Stomach smooth muscle (tissue), 2 donors: Measurements from ENCODE around the gene HDAC4.

Experiments
- H3K27ac ChIP-seq: one replicate; pipeline ENCODE4 v1.7.0; 2013; ENCODE audit warnings: mild to moderate bottlenecking, low read length, inconsistent platforms
- H3K27me3 ChIP-seq, 2 donors: one replicate each; pipeline ENCODE4 v1.7.0; 2013; ENCODE audit warnings: low read length in 2 of 2; ENCODE audit not compliant: insufficient read depth in 2 of 2, control insufficient read depth in 1 of 2
- H3K36me3 ChIP-seq, 2 donors: one replicate each; pipeline ENCODE4 v1.7.0; 2013; ENCODE audit warnings: low read length in 2 of 2; ENCODE audit not compliant: control insufficient read depth in 2 of 2, insufficient read depth in 2 of 2
- H3K4me1 ChIP-seq: one replicate; pipeline ENCODE4 v1.7.0; 2013; ENCODE audit warnings: low read length; ENCODE audit not compliant: control insufficient read depth, insufficient read depth
- H3K4me3 ChIP-seq, 2 donors: one replicate each; pipeline ENCODE4 v1.7.0; 2013; ENCODE audit warnings: low read length in 2 of 2
- H3K9ac ChIP-seq, 2 donors: one replicate each; pipeline ENCODE4 v1.7.0; 2013; ENCODE audit warnings: low read length in 2 of 2, mild to moderate bottlenecking in 1 of 2
- H3K9me3 ChIP-seq, 2 donors: one replicate each; pipeline ENCODE4 v1.7.0; 2013; ENCODE audit warnings: low read length in 2 of 2; ENCODE audit not compliant: control insufficient read depth in 2 of 2
- donor health status: healthy.
- donor health status: Pancreatic carcinoma.

Gene HDAC4

GRCh38 chr2:239162141-239162821 lies 238.5 kb downstream of the HDAC4 start:
- Histone ChIP-seq H3K27ac (no peak overlapping the region), H3K36me3 (peaks cover 34 to 37% of the 10 kb centered on the region in 2 donors)

GRCh38 chr2:239161711-239162140 lies 239.1 kb downstream of the HDAC4 start:
- no peak overlapping the region for H3K27ac ChIP-seq
- no peak overlapping the region for H3K4me3 ChIP-seq
- peaks cover 36 to 37% of the 10 kb centered on the region in 2 donors for H3K36me3 ChIP-seq
- H3K9ac ChIP-seq: no peak overlapping the region
- peaks cover 22% of the 10 kb centered on the region for H3K4me1 ChIP-seq
- no peaks in the 10 kb centered on the region for H3K27me3 ChIP-seq
- no peaks in the 10 kb centered on the region for H3K9me3 ChIP-seq

More at GRCh38 chr2:239162141-239162821, 238.5 kb downstream of the HDAC4 start:
- no peaks in the 10 kb centered on the region for H3K9me3 ChIP-seq
- no peaks in the 10 kb centered on the region for H3K27me3 ChIP-seq
- no peak overlapping the region for H3K9ac ChIP-seq
- no peak overlapping the region for H3K4me3 ChIP-seq
- H3K4me1 ChIP-seq: peaks cover 25% of the 10 kb centered on the region

- Histone ChIP-seq H3K4me3 (no peak overlapping the region), H3K4me1 (peaks cover 13% of the 10 kb centered on the region), H3K9me3 (no peaks in the 10 kb centered on the region), H3K27me3 (no peaks in the 10 kb centered on the region), H3K36me3 (peaks cover 48 to 50% of the 10 kb centered on the region in 2 donors), H3K27ac (no peak overlapping the region), H3K9ac (no peak overlapping the region)
Observed at GRCh38 chr2:239160226-239161143, 240.3 kb downstream of the HDAC4 start.

GRCh38 chr2:239159476-239159911 lies 241.3 kb downstream of the HDAC4 start:
- Histone ChIP-seq H3K9me3 (no peaks in the 10 kb centered on the region), H3K4me3 (no peak overlapping the region), H3K36me3 (peaks cover 54 to 59% of the 10 kb centered on the region in 2 donors), H3K27me3 (no peaks in the 10 kb centered on the region), H3K9ac (no peak overlapping the region), H3K27ac (no peak overlapping the region), H3K4me1 (peaks cover 6% of the 10 kb centered on the region)

GRCh38 chr2:239158641-239159475 lies 242.0 kb downstream of the HDAC4 start:
- Histone ChIP-seq H3K4me1 (peaks cover 6% of the 10 kb centered on the region), H3K36me3 (peaks cover 58 to 61% of the 10 kb centered on the region in 2 donors), H3K9me3 (no peaks in the 10 kb centered on the region), H3K9ac (no peak overlapping the region), H3K27ac (no peak overlapping the region), H3K27me3 (no peaks in the 10 kb centered on the region), H3K4me3 (no peak overlapping the region)

GRCh38 chr2:239157771-239158170 lies 243.0 kb downstream of the HDAC4 start:
- H3K9ac ChIP-seq: no peak overlapping the region
- peaks cover 54% of the 10 kb centered on the region in 2 donors for H3K36me3 ChIP-seq
- H3K27ac ChIP-seq: no peak overlapping the region
- no peak overlapping the region for H3K4me3 ChIP-seq
- no peaks in the 10 kb centered on the region for H3K9me3 ChIP-seq
- H3K4me1 ChIP-seq: peaks cover 6% of the 10 kb centered on the region
- no peaks in the 10 kb centered on the region for H3K27me3 ChIP-seq

GRCh38 chr2:239157269-239157668 lies 243.6 kb downstream of the HDAC4 start:
- no peak overlapping the region for H3K9ac ChIP-seq
- H3K27me3 ChIP-seq: no peaks in the 10 kb centered on the region
- no peak overlapping the region for H3K4me3 ChIP-seq
- peaks cover 53 to 55% of the 10 kb centered on the region in 2 donors for H3K36me3 ChIP-seq
- H3K27ac ChIP-seq: no peak overlapping the region
- H3K4me1 ChIP-seq: peaks cover 8% of the 10 kb centered on the region
- no peaks in the 10 kb centered on the region for H3K9me3 ChIP-seq

- Histone ChIP-seq H3K27me3 (no peaks in the 10 kb centered on the region), H3K4me1 (peaks cover 11% of the 10 kb centered on the region), H3K9me3 (no peaks in the 10 kb centered on the region), H3K4me3 (no peak overlapping the region), H3K36me3 (peaks cover 55 to 57% of the 10 kb centered on the region in 2 donors), H3K27ac (no peak overlapping the region), H3K9ac (no peak overlapping the region)
Observed at GRCh38 chr2:239156516-239157265, 244.1 kb downstream of the HDAC4 start.

- H3K9me3 ChIP-seq: no peaks in the 10 kb centered on the region
- no peak overlapping the region for H3K27ac ChIP-seq
- H3K4me3 ChIP-seq: no peak overlapping the region
- no peaks in the 10 kb centered on the region for H3K27me3 ChIP-seq
- peaks cover 18% of the 10 kb centered on the region for H3K4me1 ChIP-seq
- H3K36me3 ChIP-seq: peaks cover 54 to 64% of the 10 kb centered on the region in 2 donors
- H3K9ac ChIP-seq: no peak overlapping the region
Observed at GRCh38 chr2:239155806-239156480, 244.9 kb downstream of the HDAC4 start.
